Stimulated activated CD8-positive, alpha-beta memory T cell treated with anti-CD3 and anti-CD28 coated beads, Interleukin-15, amount 100 ng/mL, for 48 hours (primary cell): ENCODE results near the gene ARHGEF17.
A peak's percentile ranks its signal among the peaks of the same experiment; 100 is the strongest.
"Not testable (repeated sequence)": the region's sequence is repeated elsewhere in the genome, so short reads cannot be mapped to it uniquely, and the experiment has no call there.

ENCODE experiments used
- DNase-seq, 2 donors: peaks; one replicate each; pipeline ENCODE4 v3.0.0-alpha.2; 2020; ENCODE audit warnings: low read depth in 2 of 2

The ARHGEF17 gene

GRCh38 chr11:73308003-73308960 is at the start of gene ARHGEF17:
TSS of gene ARHGEF17 (plus strand) at chr11:73308276. CDS start at chr11:73308639, 363 bp downstream.
- peak in 1 of 2 donors; percentile 10 for DNase-seq

GRCh38 chr11:73259406-73260126 is 48.5 kb upstream of the ARHGEF17 start:
- no peak for DNase-seq

GRCh38 chr11:73260127-73260457 is 48.0 kb upstream of the ARHGEF17 start:
- no peak for DNase-seq

GRCh38 chr11:73262851-73263495 is 45.1 kb upstream of the ARHGEF17 start:
- DNase-seq: no peak

- no peak for DNase-seq
These were observed 44.4 kb upstream of the ARHGEF17 start for GRCh38 chr11:73263640-73264039.

GRCh38 chr11:73265278-73265810 is 42.7 kb upstream of the ARHGEF17 start:
- no peak for DNase-seq

- no peak for DNase-seq
These were observed 42.0 kb upstream of the ARHGEF17 start for GRCh38 chr11:73265853-73266645.

GRCh38 chr11:73266646-73267020 is 41.4 kb upstream of the ARHGEF17 start:
- no peak for DNase-seq

GRCh38 chr11:73267122-73267846 is 40.8 kb upstream of the ARHGEF17 start:
- DNase-seq: no peak

GRCh38 chr11:73267906-73268540 is 40.1 kb upstream of the ARHGEF17 start:
- no peak for DNase-seq

GRCh38 chr11:73268671-73269271 is 39.3 kb upstream of the ARHGEF17 start:
- no peak for DNase-seq

- DNase-seq: no peak
These were observed 38.5 kb upstream of the ARHGEF17 start for GRCh38 chr11:73269459-73270015.

GRCh38 chr11:73270016-73270854 is 37.8 kb upstream of the ARHGEF17 start:
- DNase-seq: no peak

- no peak for DNase-seq
These were observed 37.1 kb upstream of the ARHGEF17 start for GRCh38 chr11:73270855-73271477.

- DNase-seq: not testable (repeated sequence)
These were observed 36.6 kb upstream of the ARHGEF17 start for GRCh38 chr11:73271478-73271865.

- no peak for DNase-seq
These were observed 36.0 kb upstream of the ARHGEF17 start, which contains the start of gene P2RY6 for GRCh38 chr11:73271936-73272679. TSS of gene P2RY6 (plus strand) at chr11:73272338. CDS start at chr11:73296519, 24,181 bp downstream.

- no peak for DNase-seq
These were observed 35.4 kb upstream of the ARHGEF17 start for GRCh38 chr11:73272680-73273038.
